ENCODE results near the gene CRTAP.

Gene CRTAP

DNA sequence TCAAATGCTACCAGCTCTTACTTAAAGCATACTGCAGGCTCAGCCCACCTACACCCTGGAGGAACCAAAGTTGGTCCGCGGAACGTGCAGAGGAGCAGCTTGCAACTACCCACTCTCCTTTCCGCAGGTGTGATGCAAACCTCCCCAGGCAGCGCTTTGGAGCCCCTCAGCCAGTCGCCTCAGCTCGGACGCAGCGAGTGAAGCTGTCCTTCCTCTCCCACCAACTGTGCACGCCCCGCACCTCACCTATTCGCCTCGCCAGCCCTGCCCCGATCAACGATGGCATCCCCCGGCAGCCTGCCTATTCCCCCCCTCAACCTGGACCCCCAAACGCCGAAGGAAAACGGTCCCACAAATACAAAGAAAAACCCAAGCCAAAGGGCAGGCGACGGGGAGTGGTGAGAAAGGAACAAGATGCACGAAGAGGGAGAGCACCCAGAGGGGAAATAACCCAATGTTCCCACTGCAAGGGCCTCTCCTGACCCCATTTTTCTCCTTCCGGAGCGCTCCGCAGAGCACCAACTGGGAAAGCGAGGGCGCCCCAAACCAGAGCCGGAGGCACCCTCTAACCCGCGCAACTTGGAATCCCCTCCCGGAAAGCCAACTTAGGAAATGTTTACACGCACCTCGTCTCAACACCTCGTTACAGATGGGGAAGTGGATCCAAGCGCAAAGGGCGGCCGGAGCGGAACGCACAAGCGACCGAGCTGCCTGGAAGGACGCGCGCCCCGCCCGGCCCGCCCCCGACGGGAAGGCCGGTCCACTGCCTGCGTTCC is 17.5 kb upstream of the CRTAP start:
- in situ Hi-C loops (cut with MboI; ENCODE audit: low sequenced_read_pairs, unreplicated experiment), result no loop called here
- peak; percentile 64 for DNase-seq (ENCODE audit: low spot score)
- no peak for TF ChIP-seq CTCF (IDR thresholded peaks at IDR 0.05; ENCODE audit: borderline replicate concordance, control extremely low read depth, extremely low read depth, insufficient read depth, missing control alignments)

GRCh38 chr3:33099109-33099645 is 14.6 kb upstream of the CRTAP start:
- no peak for DNase-seq (ENCODE audit: low spot score)
- in situ Hi-C loops (cut with MboI; ENCODE audit: low sequenced_read_pairs, unreplicated experiment), result no loop called here
- TF ChIP-seq CTCF (IDR thresholded peaks at IDR 0.05; ENCODE audit: borderline replicate concordance, control extremely low read depth, extremely low read depth, insufficient read depth, missing control alignments), result no peak

DNA sequence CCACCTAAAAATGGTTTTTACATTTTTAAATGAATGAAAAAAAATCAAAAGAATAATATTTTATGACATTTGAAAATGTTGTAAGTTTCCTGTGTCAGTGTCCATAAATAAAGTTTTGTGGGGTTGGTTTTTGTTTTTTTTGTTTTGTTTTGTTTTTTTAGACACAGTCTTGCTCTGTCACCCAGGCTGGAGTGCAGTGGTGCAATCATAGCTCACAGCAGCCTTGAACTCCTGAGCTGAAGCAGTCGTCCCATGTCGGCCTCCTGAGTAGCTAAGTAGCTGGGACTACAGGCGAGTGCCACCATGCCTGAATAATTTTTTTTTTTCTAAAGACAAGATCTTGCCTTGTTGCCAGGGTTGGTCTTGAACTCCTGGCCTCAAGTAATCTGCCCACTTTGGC is 14.1 kb upstream of the CRTAP start:
- no peak for DNase-seq (ENCODE audit: low spot score)
- TF ChIP-seq CTCF (IDR thresholded peaks at IDR 0.05; ENCODE audit: borderline replicate concordance, control extremely low read depth, extremely low read depth, insufficient read depth, missing control alignments), result no peak
- in situ Hi-C loops (cut with MboI; ENCODE audit: low sequenced_read_pairs, unreplicated experiment), result no loop called here

- DNase-seq (ENCODE audit: low spot score), result no peak
- in situ Hi-C loops (cut with MboI; ENCODE audit: low sequenced_read_pairs, unreplicated experiment), result no loop called here
- no peak for TF ChIP-seq CTCF (IDR thresholded peaks at IDR 0.05; ENCODE audit: borderline replicate concordance, control extremely low read depth, extremely low read depth, insufficient read depth, missing control alignments)
Observed at GRCh38 chr3:33100229-33100628, 13.6 kb upstream of the CRTAP start.

DNA sequence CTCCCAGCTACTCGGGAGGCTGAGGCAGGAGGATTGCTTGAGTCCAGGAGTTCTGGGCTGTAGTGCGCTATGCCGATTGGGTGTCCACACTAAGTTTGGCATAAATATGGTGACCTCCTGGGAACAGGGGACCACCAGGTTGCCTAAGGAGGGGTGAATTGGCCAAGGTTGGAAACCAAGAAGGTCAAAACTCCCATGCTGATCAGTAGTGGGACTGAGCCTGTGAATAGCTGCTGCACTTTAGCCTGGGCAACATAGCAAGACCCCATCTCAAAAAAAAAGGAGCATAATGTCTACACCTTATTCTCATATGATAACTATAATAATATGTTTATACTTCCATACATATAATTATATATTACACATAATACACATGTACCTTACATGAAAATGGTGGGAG is 10.8 kb upstream of the CRTAP start:
- in situ Hi-C loops (cut with MboI; ENCODE audit: low sequenced_read_pairs, unreplicated experiment), result no loop called here
- no peak for TF ChIP-seq CTCF (IDR thresholded peaks at IDR 0.05; ENCODE audit: borderline replicate concordance, control extremely low read depth, extremely low read depth, insufficient read depth, missing control alignments)
- DNase-seq (ENCODE audit: low spot score), result no peak

DNA sequence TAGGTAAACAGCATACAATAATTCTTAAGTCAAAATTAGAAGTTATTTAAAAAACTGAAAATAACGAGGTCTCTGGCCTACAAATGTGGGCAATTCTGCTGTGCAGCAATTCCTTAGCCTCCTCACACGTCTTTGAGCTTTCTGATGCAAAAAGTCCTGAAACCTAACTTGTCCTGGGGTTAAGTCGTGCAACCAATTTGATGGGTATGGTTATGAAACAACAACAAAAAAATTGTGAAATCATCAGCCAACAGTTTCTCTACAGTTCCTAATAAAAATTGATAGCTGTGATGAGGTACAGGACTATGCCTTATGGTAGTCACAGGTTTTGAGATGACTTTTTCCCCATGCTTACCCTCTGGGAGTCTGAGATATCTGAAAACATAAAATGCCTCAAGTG is 10.3 kb upstream of the CRTAP start:
- in situ Hi-C loops (cut with MboI; ENCODE audit: low sequenced_read_pairs, unreplicated experiment), result no loop called here
- no peak for TF ChIP-seq CTCF (IDR thresholded peaks at IDR 0.05; ENCODE audit: borderline replicate concordance, control extremely low read depth, extremely low read depth, insufficient read depth, missing control alignments)
- DNase-seq (ENCODE audit: low spot score), result no peak
